Measurements from ENCODE around the gene PTGDR2. TPM values are rescaled to one million over a fixed set of nuclear protein-coding genes. Genes with fewer than 3 reads are reported as not detected.

Gene PTGDR2
- total and polyA plus RNA-seq, 9 of the 15 experiments (the other 6 are each of a cell fraction or from before 2014, with no cell fraction given), result 0.51 to 2.6 (median 1.6) TPM

DNA sequence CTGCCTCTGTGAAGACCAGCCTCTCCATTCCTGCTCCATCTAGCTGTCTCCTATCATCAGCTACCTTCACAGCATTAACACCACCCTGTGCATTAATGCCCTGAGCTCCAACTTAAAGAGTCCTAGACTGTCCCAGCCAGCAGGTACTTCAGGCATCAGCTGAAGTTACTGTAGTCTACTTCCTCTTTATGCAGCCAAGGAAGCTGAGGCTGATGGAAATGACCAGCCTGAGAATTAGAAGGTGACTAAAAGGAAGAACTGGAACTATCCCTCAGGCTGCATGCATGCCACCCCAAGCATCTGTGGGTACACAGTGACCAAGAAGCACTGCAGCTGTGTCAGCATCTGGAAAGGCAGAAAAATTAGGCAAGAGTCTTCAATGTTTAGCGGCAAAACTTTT, 42.4 kb downstream of the PTGDR2 start:
- H3K36me3 ChIP-seq (ENCODE audit: control insufficient read depth, insufficient read depth, low read length), result no peaks in the 10 kb centered on the region
- intact Hi-C loops (cut with micrococcal nuclease), result no loop called here
- TF ChIP-seq FOSL1 (tag; conservative IDR thresholded peaks at IDR 0.05), result no peak
- TF ChIP-seq NEUROD1 (IDR thresholded peaks at IDR 0.05; ENCODE audit: borderline replicate concordance, low read depth, low read length, partially characterized antibody), result no peak
- TF ChIP-seq ZFP30 (CRISPR knock-in tag; IDR thresholded peaks at IDR 0.05; ENCODE audit: borderline replicate concordance), result no peak
- TF ChIP-seq ZSCAN32 (CRISPR knock-in tag; IDR thresholded peaks at IDR 0.05), result no peak
- TF ChIP-seq ZNF146 (CRISPR knock-in tag; IDR thresholded peaks at IDR 0.05; ENCODE audit: unreplicated experiment), result no peak
- no peak for TF ChIP-seq ZNF408 (CRISPR knock-in tag; IDR thresholded peaks at IDR 0.05; ENCODE audit: low read depth)
- no peak for TF ChIP-seq ZKSCAN1 (IDR thresholded peaks at IDR 0.05; ENCODE audit: low read depth, low read length)
- H2AFZ ChIP-seq (ENCODE audit: low read depth, low read length), result no peak overlapping the region
- POLR2A ChIA-PET, result no interaction called here
- H3K9me1 ChIP-seq (ENCODE audit: control insufficient read depth, insufficient read depth, low read length), result no peaks in the 10 kb centered on the region
- DNase-seq (ENCODE audit: extremely low read depth in 1 of 4, low spot score in 3 of 4) (no peak), ATAC-seq (no peak), FAIRE-seq (no peak)
- no peak overlapping the region for H3K4me3 ChIP-seq
- H3K27ac ChIP-seq (ENCODE audit: extremely low read depth, low read depth, low read length), result no peak overlapping the region
- H3K4me1 ChIP-seq (replicated peaks in 1 of 2; ENCODE audit: control insufficient read depth in 2 of 2, insufficient read depth in 2 of 2, low read length in 2 of 2), result no peaks in the 10 kb centered on the region
- in situ Hi-C loops (cut with MboI), result no loop called here
- no peak overlapping the region for H3K4me2 ChIP-seq (ENCODE audit: insufficient read depth, low read length)
- WGBS (ENCODE audit: insufficient coverage, low coverage, missing lambda C conversion rate), result 0% methylated on average over 1 of the region's 1 CpG
- H3K9ac ChIP-seq (ENCODE audit: insufficient read depth in 1 of 2, low read depth in 2 of 2, low read length in 2 of 2), result no peak overlapping the region
- H3K79me2 ChIP-seq (ENCODE audit: control insufficient read depth, insufficient read depth, low read length), result no peaks in the 10 kb centered on the region
- no TSS peak for BruUV-seq (replicated peaks)
- CTCF ChIA-PET (ENCODE audit: low intra/inter-chr PET ratio), result no interaction called here
- no peaks in the 10 kb centered on the region; the same call in 1 of the 2 replicates for H3K9me3 ChIP-seq (replicated peaks; ENCODE audit: control insufficient read depth, insufficient read depth, low read depth, low read length)
- H3K27me3 ChIP-seq (ENCODE audit: control insufficient read depth in 2 of 2, insufficient read depth in 2 of 2, low read length in 2 of 2), result peaks cover 28 to 43% of the 10 kb centered on the region in 2 experiments; a peak in 4 of 5 replicates
- H4K20me1 ChIP-seq (replicated peaks; ENCODE audit: control insufficient read depth, insufficient read depth, low read length), result peaks cover 7% of the 10 kb centered on the region; the same call in 1 of the 2 replicates

Measured in K562 (cell line).